Heart left ventricle (tissue), 13 donors: Measurements from ENCODE around the gene TLE1.

Experiments
- POLR2A ChIP-seq, 2 donors: fragments of 450-650 bp; IDR thresholded peaks; one replicate each; pipeline ENCODE4 v1.6.1; 2017; ENCODE audit warnings: antibody characterized with exemption in 2 of 2, mild to moderate bottlenecking in 2 of 2, moderate library complexity in 2 of 2
- TF ChIP-seq, protein P1 (sequence below), 12 donors: fragments of 200-600 bp; sonication (generic) in 4 of 12; IDR thresholded peaks; one replicate each; pipeline versions ENCODE4 v1.5.0 to v1.8.0; 2018 to 2022; ENCODE audit warnings: antibody characterized with exemption in 12 of 12, mild to moderate bottlenecking in 5 of 12
- donor health status: ischemic (EF 13 %, LVEDD 7.1; RV severe dilation, severe dysfunction).
- donor health status: DM: no; HTN: yes; CAD: no.
- donor health status: DM: no; HTN: no; CAD: no.
- donor health status: ischemic (EF 25% LVEDD 6.9; RV normal size, moderate dysfunction).
- donor health status: ischemic (EF 25% LVEDD 5.7; RV mildly dilated, moderate dysfunction).
- donor health status: ischemic (EF 35%, LVEDD 5.7; RV mildly dilated, moderate dysfunction).
- donor health status: nonischemic (EF 11% LVEDD 7.7; RV severe dilation, severe dysfunction).
- donor health status: DM: yes; HTN: yes; CAD: no.
- donor health status: PGD.
- donor health status: ischemic (EF 29% LVEDD 5.4; RV normal size, mild dysfunction).
- donor health status: nonischemic (EF 23%, LVEDD 6.1; RV moderate dilation, normal function).

DNA sequence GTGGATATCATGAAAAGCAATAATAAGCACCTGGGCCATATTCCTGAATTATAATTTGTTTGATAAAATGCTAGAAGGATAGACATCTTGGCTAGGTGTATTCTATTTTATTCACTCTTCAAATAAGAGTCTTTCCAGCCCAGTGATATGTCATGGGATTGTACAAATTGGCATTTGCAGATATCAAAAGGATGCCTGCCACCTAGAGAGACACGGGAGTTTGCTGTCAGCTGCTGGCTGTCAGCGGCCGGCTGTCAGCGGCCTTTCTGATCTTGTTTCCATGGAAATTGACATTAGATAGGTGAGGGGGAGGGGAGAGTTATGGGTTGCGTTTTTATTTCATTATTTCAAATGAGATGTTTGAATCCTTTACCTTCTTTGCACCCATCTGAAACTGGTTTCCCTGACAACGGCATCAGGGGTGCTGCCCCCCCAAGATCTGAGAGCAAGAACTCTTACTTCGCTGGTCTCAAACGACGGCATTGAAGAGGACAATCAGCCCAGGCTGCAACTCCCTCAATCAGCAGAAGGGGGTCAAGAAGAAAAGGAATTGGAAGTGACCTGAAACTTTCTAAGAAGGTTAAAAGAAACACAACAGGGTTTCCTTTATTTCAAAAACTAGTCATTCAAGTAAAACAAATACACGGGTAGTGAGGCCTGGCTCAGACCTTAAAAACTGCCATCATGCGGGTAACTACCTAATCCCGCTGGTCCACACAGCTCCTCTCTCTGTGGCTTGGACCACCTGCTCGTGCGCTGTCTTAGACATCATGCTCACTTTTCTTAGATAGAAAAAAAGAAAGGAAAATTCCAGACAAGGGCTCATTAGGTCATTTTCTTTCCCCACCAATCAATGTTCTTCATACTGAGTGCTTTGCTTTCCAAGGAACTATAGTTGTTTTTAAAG lies 115.7 kb downstream of the TLE1 start:
- TF ChIP-seq, protein P1, sequence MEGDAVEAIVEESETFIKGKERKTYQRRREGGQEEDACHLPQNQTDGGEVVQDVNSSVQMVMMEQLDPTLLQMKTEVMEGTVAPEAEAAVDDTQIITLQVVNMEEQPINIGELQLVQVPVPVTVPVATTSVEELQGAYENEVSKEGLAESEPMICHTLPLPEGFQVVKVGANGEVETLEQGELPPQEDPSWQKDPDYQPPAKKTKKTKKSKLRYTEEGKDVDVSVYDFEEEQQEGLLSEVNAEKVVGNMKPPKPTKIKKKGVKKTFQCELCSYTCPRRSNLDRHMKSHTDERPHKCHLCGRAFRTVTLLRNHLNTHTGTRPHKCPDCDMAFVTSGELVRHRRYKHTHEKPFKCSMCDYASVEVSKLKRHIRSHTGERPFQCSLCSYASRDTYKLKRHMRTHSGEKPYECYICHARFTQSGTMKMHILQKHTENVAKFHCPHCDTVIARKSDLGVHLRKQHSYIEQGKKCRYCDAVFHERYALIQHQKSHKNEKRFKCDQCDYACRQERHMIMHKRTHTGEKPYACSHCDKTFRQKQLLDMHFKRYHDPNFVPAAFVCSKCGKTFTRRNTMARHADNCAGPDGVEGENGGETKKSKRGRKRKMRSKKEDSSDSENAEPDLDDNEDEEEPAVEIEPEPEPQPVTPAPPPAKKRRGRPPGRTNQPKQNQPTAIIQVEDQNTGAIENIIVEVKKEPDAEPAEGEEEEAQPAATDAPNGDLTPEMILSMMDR (IDR thresholded peaks at IDR 0.05), result no peak
- no peak for TF ChIP-seq POLR2A (IDR thresholded peaks at IDR 0.05)
